GM21526 (cell line): ENCODE data around the gene FAM234A.
"Not testable (repeated sequence)": the region's sequence is repeated elsewhere in the genome, so short reads cannot be mapped to it uniquely, and the experiment has no call there.

Experiments used
- ATAC-seq: cut with Tn5 transposase; IDR thresholded peaks from one replicate; pipeline ENCODE4 v1.9.1; 2021; ENCODE audit warnings: moderate library complexity; ENCODE audit not compliant: unreplicated experiment, low FRiP score

FAM234A gene

GRCh38 chr16:264440-264951 is 29.9 kb downstream of the FAM234A start:
- ATAC-seq = no peak

GRCh38 chr16:265002-265529 is 30.4 kb downstream of the FAM234A start:
- ATAC-seq = no peak

GRCh38 chr16:265711-266110 is 31.1 kb downstream of the FAM234A start:
- no peak for ATAC-seq

- ATAC-seq = no peak
These were observed 31.9 kb downstream of the FAM234A start for GRCh38 chr16:266258-267164.

- ATAC-seq = not testable (repeated sequence)
These were observed 32.9 kb downstream of the FAM234A start for GRCh38 chr16:267562-267961.

GRCh38 chr16:268141-269053 is 33.8 kb downstream of the FAM234A start:
- ATAC-seq = no peak

- no peak for ATAC-seq
These were observed 34.6 kb downstream of the FAM234A start for GRCh38 chr16:269061-269796.

- no peak for ATAC-seq
These were observed 36.0 kb downstream of the FAM234A start for GRCh38 chr16:270381-271255.

GRCh38 chr16:272633-273546 is 38.3 kb downstream of the FAM234A start:
- no peak for ATAC-seq

GRCh38 chr16:273547-274421 is 39.2 kb downstream of the FAM234A start:
- ATAC-seq = no peak

- no peak for ATAC-seq
These were observed 40.5 kb downstream of the FAM234A start for GRCh38 chr16:275041-275641.

- ATAC-seq = no peak
These were observed 41.2 kb downstream of the FAM234A start, which contains the start of gene RGS11 for GRCh38 chr16:275786-276232. Gene RGS11 (minus strand): TSS chr16:275944. CDS start chr16:275911, 33 bp downstream.

- ATAC-seq = no peak
These were observed 41.9 kb downstream of the FAM234A start for GRCh38 chr16:276426-277077.

- ATAC-seq = no peak
These were observed 44.3 kb downstream of the FAM234A start for GRCh38 chr16:278863-279366.

GRCh38 chr16:279531-279930 is 44.9 kb downstream of the FAM234A start:
- ATAC-seq = no peak

- ATAC-seq = no peak
These were observed 45.4 kb downstream of the FAM234A start for GRCh38 chr16:280005-280460.
